HepG2 (cell line): ENCODE results near the gene IL11RA. TPM values are rescaled to one million over a fixed set of nuclear protein-coding genes. Genes with fewer than 3 reads are reported as not detected.

Experiments
- FIP1L1 ChIP-seq: fragments of 200-400 bp; formaldehyde crosslinking; IDR thresholded peaks from 2 replicates; pipeline ENCODE4 v1.6.1; 2018; ENCODE audit warnings: low read depth, mild to moderate bottlenecking, low read length, moderate library complexity, borderline replicate concordance; ENCODE audit not compliant: insufficient read depth
- FOSL1 ChIP-seq: sonication (generic); formaldehyde crosslinking; IDR thresholded peaks from 2 replicates; pipeline ENCODE4 v1.9.0; 2021; ENCODE audit warnings: missing genetic modification reagents, borderline replicate concordance
- FOXA1 ChIP-seq, 2 experiments: fragments of 450-650 bp in 1 of 2; sonication (generic) in 1 of 2; formaldehyde crosslinking in 1 of 2; IDR thresholded peaks; 2 replicates each; pipeline versions ENCODE4 v1.4.0 to v1.6.1; 2016 to 2020; ENCODE audit warnings: missing genetic modification reagents in 1 of 2
- HMG20B ChIP-seq: conservative IDR thresholded peaks from 2 replicates; pipeline ENCODE4 v1.6.1; 2016; ENCODE audit warnings: missing genetic modification reagents, missing compliant biosample characterization
- HNF4A ChIP-seq: sonication (generic); formaldehyde crosslinking; IDR thresholded peaks from 2 replicates; pipeline ENCODE4 v1.4.0; 2020; ENCODE audit warnings: missing genetic modification reagents
- IRF2 ChIP-seq: IDR thresholded peaks from 2 replicates; pipeline ENCODE4 v1.6.1; 2018; ENCODE audit warnings: missing genetic modification reagents, missing compliant biosample characterization
- MIER2 ChIP-seq: IDR thresholded peaks from 2 replicates; pipeline ENCODE4 v1.6.1; 2016; ENCODE audit warnings: missing biosample characterization, missing genetic modification reagents
- NFYB ChIP-seq: sonication (generic); formaldehyde crosslinking; IDR thresholded peaks from 2 replicates; pipeline ENCODE4 v1.4.0; 2020; ENCODE audit warnings: missing genetic modification reagents
- PAWR ChIP-seq: sonication (generic); formaldehyde crosslinking; IDR thresholded peaks from 2 replicates; pipeline ENCODE4 v1.4.0; 2020; ENCODE audit warnings: missing genetic modification reagents, mild to moderate bottlenecking, borderline replicate concordance
- PRPF4 ChIP-seq: fragments of 200-400 bp; formaldehyde crosslinking; IDR thresholded peaks from 2 replicates; pipeline ENCODE4 v1.6.1; 2016; ENCODE audit warnings: low read length, low read depth; ENCODE audit not compliant: poor library complexity, severe bottlenecking
- SMYD3 ChIP-seq: sonication (generic); formaldehyde crosslinking; IDR thresholded peaks from 2 replicates; pipeline ENCODE4 v1.8.1; 2023; ENCODE audit warnings: mild to moderate bottlenecking, missing genetic modification reagents
- SRSF4 ChIP-seq: fragments of 200-400 bp; formaldehyde crosslinking; IDR thresholded peaks from one replicate; pipeline ENCODE4 v1.6.1; 2018; ENCODE audit warnings: mild to moderate bottlenecking, low read depth, low read length, moderate library complexity; ENCODE audit not compliant: poor library complexity, severe bottlenecking
- U2AF1 ChIP-seq: fragments of 200-400 bp; formaldehyde crosslinking; optimal IDR thresholded peaks from 2 replicates; pipeline ENCODE3; 2017; ENCODE audit warnings: mild to moderate bottlenecking, low read depth, low read length
- ZNF296 ChIP-seq: sonication (generic); formaldehyde crosslinking; conservative IDR thresholded peaks from 2 replicates; pipeline ENCODE4 v1.5.0; 2020; ENCODE audit warnings: mild to moderate bottlenecking, missing genetic modification reagents
- ZNF350 ChIP-seq: sonication (generic); formaldehyde crosslinking; IDR thresholded peaks from 2 replicates; pipeline ENCODE4 v1.4.0; 2020; ENCODE audit warnings: mild to moderate bottlenecking, low read depth, missing genetic modification reagents, borderline replicate concordance
- ZNF362 ChIP-seq: sonication (generic); formaldehyde crosslinking; IDR thresholded peaks from 2 replicates; pipeline ENCODE4 v1.4.0; 2020; ENCODE audit warnings: missing genetic modification reagents, mild to moderate bottlenecking, borderline replicate concordance
- ZNF556 ChIP-seq: sonication (generic); formaldehyde crosslinking; IDR thresholded peaks from 2 replicates; pipeline ENCODE4 v1.4.0; 2020; ENCODE audit warnings: mild to moderate bottlenecking, missing genetic modification reagents, borderline replicate concordance
- ZNF572 ChIP-seq: sonication (generic); formaldehyde crosslinking; IDR thresholded peaks from 2 replicates; pipeline ENCODE4 v1.5.1; 2020; ENCODE audit warnings: mild to moderate bottlenecking, missing genetic modification reagents
- ZNF577 ChIP-seq: sonication (generic); formaldehyde crosslinking; IDR thresholded peaks from 2 replicates; pipeline ENCODE4 v1.4.0; 2020; ENCODE audit warnings: mild to moderate bottlenecking, low read depth, missing genetic modification reagents, borderline replicate concordance
- ZSCAN20 ChIP-seq: sonication (generic); formaldehyde crosslinking; IDR thresholded peaks from 2 replicates; pipeline ENCODE4 v1.4.0; 2020; ENCODE audit warnings: missing genetic modification reagents, mild to moderate bottlenecking, borderline replicate concordance
- polyA plus RNA-seq, 8 experiments: library from polyadenylated mRNA; depleted of rRNA in 3 of 8; stranded (reverse) in 7 of 8; unstranded in 1 of 8; fragments of >200 nt; fragmentation: Illumina TruSeq in 4 of 8; extraction: Trizol in 4 of 8; gene quantifications; 2 replicates each; pipeline versions ENCODE4 v1.2.1 to v1.2.3, GENCODE V29; 2011 to 2016; ENCODE audit warnings: low read depth in 4 of 8, missing spikeins in 1 of 8, mixed read lengths in 1 of 8; ENCODE audit not compliant: insufficient read depth in 1 of 8
- total RNA-seq, 5 experiments: library from RNA; depleted of rRNA; stranded (reverse); fragments of >200 nt; fragmentation: Illumina TruSeq; extraction: Trizol; gene quantifications; 2 replicates each; pipeline ENCODE4 v1.2.3, GENCODE V29; 2016; ENCODE audit warnings: low read depth in 1 of 5
- TF ChIP-seq, protein P1 (sequence below): sonication (generic); formaldehyde crosslinking; IDR thresholded peaks from 2 replicates; pipeline ENCODE4 v1.8.1; 2022; ENCODE audit warnings: low read depth, mild to moderate bottlenecking, missing genetic modification reagents
- TF ChIP-seq, protein P2 (sequence below): sonication (generic); formaldehyde crosslinking; IDR thresholded peaks from 2 replicates; pipeline ENCODE4 v1.5.1; 2020; ENCODE audit warnings: mild to moderate bottlenecking, moderate library complexity, missing genetic modification reagents
- TF ChIP-seq, protein P3 (sequence below): IDR thresholded peaks from 2 replicates; pipeline ENCODE4 v1.6.1; 2016; ENCODE audit warnings: missing genetic modification reagents, missing compliant biosample characterization

Gene IL11RA
- total and polyA plus RNA-seq, 2 of the 13 experiments (the other 11 are each of a cell fraction or from before 2014, with no cell fraction given), result 2.0 to 4.2 TPM

- TF ChIP-seq, protein P1, sequence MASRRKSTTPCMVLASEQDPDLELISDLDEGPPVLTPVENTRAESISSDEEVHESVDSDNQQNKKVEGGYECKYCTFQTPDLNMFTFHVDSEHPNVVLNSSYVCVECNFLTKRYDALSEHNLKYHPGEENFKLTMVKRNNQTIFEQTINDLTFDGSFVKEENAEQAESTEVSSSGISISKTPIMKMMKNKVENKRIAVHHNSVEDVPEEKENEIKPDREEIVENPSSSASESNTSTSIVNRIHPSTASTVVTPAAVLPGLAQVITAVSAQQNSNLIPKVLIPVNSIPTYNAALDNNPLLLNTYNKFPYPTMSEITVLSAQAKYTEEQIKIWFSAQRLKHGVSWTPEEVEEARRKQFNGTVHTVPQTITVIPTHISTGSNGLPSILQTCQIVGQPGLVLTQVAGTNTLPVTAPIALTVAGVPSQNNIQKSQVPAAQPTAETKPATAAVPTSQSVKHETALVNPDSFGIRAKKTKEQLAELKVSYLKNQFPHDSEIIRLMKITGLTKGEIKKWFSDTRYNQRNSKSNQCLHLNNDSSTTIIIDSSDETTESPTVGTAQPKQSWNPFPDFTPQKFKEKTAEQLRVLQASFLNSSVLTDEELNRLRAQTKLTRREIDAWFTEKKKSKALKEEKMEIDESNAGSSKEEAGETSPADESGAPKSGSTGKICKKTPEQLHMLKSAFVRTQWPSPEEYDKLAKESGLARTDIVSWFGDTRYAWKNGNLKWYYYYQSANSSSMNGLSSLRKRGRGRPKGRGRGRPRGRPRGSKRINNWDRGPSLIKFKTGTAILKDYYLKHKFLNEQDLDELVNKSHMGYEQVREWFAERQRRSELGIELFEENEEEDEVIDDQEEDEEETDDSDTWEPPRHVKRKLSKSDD (CRISPR knock-in tag), result no peak
- TF ChIP-seq ZNF572 (CRISPR knock-in tag) (0 out of 2 replicates have a peak, but pooled peaks have one; percentile 22), ZNF556 (CRISPR knock-in tag) (peak; percentile 67; the same call in 1 of the 2 replicates), HNF4A (peak; percentile 95), FOXA1 (IDR thresholded peaks at IDR 0.05) (no peak), FOXA1 (CRISPR knock-in tag; IDR thresholded peaks at IDR 0.05) (peak; percentile 77), ZNF577 (no peak), PRPF4 (no peak), HMG20B (no peak), ZSCAN20 (CRISPR knock-in tag) (no peak), U2AF1 (no peak), FOSL1 (CRISPR knock-in tag) (no peak), NFYB (CRISPR knock-in tag) (no peak), IRF2 (CRISPR knock-in tag) (peak; percentile 57; the same call in 1 of the 2 replicates), ZNF362 (CRISPR knock-in tag) (no peak), ZNF296 (CRISPR knock-in tag) (peak; percentile 48; the same call in 1 of the 2 replicates), PAWR (CRISPR knock-in tag) (no peak), SRSF4 (no peak), FIP1L1 (no peak), MIER2 (peak; percentile 51; the same call in 1 of the 2 replicates), SMYD3 (CRISPR knock-in tag) (no peak), ZNF350 (CRISPR knock-in tag) (no peak)
- TF ChIP-seq, protein P2, sequence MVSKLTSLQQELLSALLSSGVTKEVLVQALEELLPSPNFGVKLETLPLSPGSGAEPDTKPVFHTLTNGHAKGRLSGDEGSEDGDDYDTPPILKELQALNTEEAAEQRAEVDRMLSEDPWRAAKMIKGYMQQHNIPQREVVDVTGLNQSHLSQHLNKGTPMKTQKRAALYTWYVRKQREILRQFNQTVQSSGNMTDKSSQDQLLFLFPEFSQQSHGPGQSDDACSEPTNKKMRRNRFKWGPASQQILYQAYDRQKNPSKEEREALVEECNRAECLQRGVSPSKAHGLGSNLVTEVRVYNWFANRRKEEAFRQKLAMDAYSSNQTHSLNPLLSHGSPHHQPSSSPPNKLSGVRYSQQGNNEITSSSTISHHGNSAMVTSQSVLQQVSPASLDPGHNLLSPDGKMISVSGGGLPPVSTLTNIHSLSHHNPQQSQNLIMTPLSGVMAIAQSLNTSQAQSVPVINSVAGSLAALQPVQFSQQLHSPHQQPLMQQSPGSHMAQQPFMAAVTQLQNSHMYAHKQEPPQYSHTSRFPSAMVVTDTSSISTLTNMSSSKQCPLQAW (CRISPR knock-in tag), result no peak
- TF ChIP-seq, protein P3, sequence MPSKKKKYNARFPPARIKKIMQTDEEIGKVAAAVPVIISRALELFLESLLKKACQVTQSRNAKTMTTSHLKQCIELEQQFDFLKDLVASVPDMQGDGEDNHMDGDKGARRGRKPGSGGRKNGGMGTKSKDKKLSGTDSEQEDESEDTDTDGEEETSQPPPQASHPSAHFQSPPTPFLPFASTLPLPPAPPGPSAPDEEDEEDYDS (CRISPR knock-in tag), result peak; percentile 30; the same call in 1 of the 2 replicates
Measured at GRCh38 chr9:34688329-34689115, 36.5 kb downstream of the IL11RA start (continued).
